Parathyroid adenoma (tissue), 2 donors: ENCODE data around the gene HS3ST5.

Experiments
- H2AFZ ChIP-seq: fragments of 300-600 bp; sonication (generic); one replicate; pipeline ENCODE4 v1.7.0; 2017; ENCODE audit warnings: antibody characterized with exemption, mild to moderate bottlenecking
- H3K27ac ChIP-seq: fragments of 300-600 bp; sonication (generic); one replicate; pipeline ENCODE4 v1.7.0; 2017
- H3K27me3 ChIP-seq: fragments of 300-600 bp; sonication (generic); one replicate; pipeline ENCODE4 v1.7.0; 2017; ENCODE audit warnings: low read length; ENCODE audit not compliant: control insufficient read depth, insufficient read depth
- H3K36me3 ChIP-seq: fragments of 300-600 bp; sonication (generic); one replicate; pipeline ENCODE4 v1.7.0; 2017; ENCODE audit warnings: low read length; ENCODE audit not compliant: control insufficient read depth, insufficient read depth
- H3K4me1 ChIP-seq: fragments of 300-600 bp; sonication (generic); one replicate; pipeline ENCODE4 v1.7.0; 2017; ENCODE audit warnings: control low read depth
- H3K4me2 ChIP-seq: fragments of 300-600 bp; sonication (generic); one replicate; pipeline ENCODE4 v1.7.0; 2017; ENCODE audit warnings: low read length
- H3K4me3 ChIP-seq: fragments of 300-600 bp; sonication (generic); one replicate; pipeline ENCODE4 v1.7.0; 2017; ENCODE audit warnings: low read depth, low read length
- H3K79me2 ChIP-seq: fragments of 300-600 bp; sonication (generic); one replicate; pipeline ENCODE4 v1.7.0; 2017; ENCODE audit warnings: control low read depth
- H3K9ac ChIP-seq: fragments of 300-600 bp; sonication (generic); one replicate; pipeline ENCODE4 v1.7.0; 2017; ENCODE audit warnings: mild to moderate bottlenecking
- H3K9me3 ChIP-seq: fragments of 300-600 bp; sonication (generic); one replicate; pipeline ENCODE4 v1.7.0; 2017; ENCODE audit warnings: low read length; ENCODE audit not compliant: control insufficient read depth
- TF ChIP-seq, protein P1 (sequence below): fragments of 300-600 bp; sonication (generic); IDR thresholded peaks from one replicate; pipeline ENCODE4 v1.7.0; 2017; ENCODE audit warnings: antibody characterized with exemption, mild to moderate bottlenecking
- donor health status: primary hyperparathyroidism.

Gene HS3ST5

DNA sequence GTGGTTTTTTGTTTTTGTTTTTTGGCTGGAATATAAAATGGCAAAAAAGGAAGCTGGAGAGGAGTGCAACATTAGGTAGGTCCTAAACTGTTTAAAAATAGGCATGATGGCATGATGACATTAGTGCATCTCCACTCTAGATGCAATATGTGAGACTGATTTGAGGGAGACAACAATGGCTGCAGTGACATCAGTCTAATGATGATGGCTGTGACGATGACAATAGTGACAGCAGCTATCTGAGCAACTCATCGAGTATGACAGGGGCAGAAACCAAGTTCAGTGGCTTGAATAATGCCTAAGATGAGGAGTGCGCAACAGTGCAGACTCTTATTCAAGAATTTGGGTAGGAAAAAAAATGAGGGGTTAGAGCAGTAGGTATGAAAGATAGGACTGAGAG is 82.0 kb downstream of the HS3ST5 start:
- H3K27me3 ChIP-seq: no peaks in the 10 kb centered on the region
- no peak overlapping the region for H3K27ac ChIP-seq
- H3K9me3 ChIP-seq: no peaks in the 10 kb centered on the region
- H3K4me2 ChIP-seq: no peak overlapping the region
- no peak overlapping the region for H3K9ac ChIP-seq
- H3K4me3 ChIP-seq: no peak overlapping the region
- H3K36me3 ChIP-seq: no peaks in the 10 kb centered on the region
- no peaks in the 10 kb centered on the region for H3K4me1 ChIP-seq
- TF ChIP-seq, protein P1, sequence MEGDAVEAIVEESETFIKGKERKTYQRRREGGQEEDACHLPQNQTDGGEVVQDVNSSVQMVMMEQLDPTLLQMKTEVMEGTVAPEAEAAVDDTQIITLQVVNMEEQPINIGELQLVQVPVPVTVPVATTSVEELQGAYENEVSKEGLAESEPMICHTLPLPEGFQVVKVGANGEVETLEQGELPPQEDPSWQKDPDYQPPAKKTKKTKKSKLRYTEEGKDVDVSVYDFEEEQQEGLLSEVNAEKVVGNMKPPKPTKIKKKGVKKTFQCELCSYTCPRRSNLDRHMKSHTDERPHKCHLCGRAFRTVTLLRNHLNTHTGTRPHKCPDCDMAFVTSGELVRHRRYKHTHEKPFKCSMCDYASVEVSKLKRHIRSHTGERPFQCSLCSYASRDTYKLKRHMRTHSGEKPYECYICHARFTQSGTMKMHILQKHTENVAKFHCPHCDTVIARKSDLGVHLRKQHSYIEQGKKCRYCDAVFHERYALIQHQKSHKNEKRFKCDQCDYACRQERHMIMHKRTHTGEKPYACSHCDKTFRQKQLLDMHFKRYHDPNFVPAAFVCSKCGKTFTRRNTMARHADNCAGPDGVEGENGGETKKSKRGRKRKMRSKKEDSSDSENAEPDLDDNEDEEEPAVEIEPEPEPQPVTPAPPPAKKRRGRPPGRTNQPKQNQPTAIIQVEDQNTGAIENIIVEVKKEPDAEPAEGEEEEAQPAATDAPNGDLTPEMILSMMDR: no peak
- no peak overlapping the region for H2AFZ ChIP-seq
- no peaks in the 10 kb centered on the region for H3K79me2 ChIP-seq

DNA sequence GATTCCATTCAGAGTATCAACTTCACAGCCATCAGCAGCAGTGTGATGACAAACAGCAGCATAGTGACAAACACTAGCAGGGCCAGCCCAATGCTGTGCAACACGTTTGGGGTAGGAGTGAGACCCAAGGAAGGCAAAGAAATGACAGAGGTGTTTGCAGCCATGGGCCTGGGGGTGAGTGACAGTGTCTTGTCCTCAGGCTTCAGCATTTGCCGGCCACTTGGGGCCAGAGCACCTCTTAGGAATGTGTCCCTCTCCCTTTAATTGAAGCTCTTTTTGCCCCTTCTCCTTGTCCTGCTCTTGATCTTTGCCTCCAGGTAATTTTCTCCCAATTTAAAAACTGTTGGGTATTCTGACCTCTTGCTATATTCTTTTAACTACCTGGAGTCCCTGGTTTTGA is 84.4 kb downstream of the HS3ST5 start:
- H3K27me3 ChIP-seq: no peaks in the 10 kb centered on the region
- TF ChIP-seq, protein P1: no peak
- no peak overlapping the region for H2AFZ ChIP-seq
- no peaks in the 10 kb centered on the region for H3K9me3 ChIP-seq
- H3K4me1 ChIP-seq: no peaks in the 10 kb centered on the region
- H3K9ac ChIP-seq: no peak overlapping the region
- no peaks in the 10 kb centered on the region for H3K36me3 ChIP-seq
- no peak overlapping the region for H3K27ac ChIP-seq
- no peak overlapping the region for H3K4me2 ChIP-seq
- H3K79me2 ChIP-seq: no peaks in the 10 kb centered on the region
- no peak overlapping the region for H3K4me3 ChIP-seq

DNA sequence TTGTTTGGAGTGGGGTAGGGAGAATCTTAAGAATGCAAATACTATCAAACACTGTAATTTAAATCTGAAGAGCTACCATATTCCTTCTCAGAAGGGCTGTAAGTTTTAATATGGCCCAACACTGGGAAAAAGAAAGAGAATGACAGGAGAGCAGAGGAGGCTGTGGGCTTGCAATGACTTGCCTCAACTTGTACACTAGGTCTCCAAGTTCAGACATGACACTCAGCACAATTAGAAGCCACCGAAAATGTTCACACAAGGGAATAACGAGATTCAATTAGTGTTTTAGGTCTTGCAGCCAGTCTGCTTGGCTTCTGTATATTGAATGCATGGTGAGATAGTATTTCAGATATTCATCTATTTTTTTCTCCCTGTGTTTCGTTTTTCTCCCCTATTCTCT is 89.4 kb downstream of the HS3ST5 start:
- no peak overlapping the region for H2AFZ ChIP-seq
- H3K79me2 ChIP-seq: no peaks in the 10 kb centered on the region
- H3K36me3 ChIP-seq: no peaks in the 10 kb centered on the region
- TF ChIP-seq, protein P1: no peak
- H3K4me2 ChIP-seq: no peak overlapping the region
- no peak overlapping the region for H3K27ac ChIP-seq
- H3K27me3 ChIP-seq: no peaks in the 10 kb centered on the region
- no peak overlapping the region for H3K4me3 ChIP-seq
- no peaks in the 10 kb centered on the region for H3K4me1 ChIP-seq
- H3K9ac ChIP-seq: no peak overlapping the region
- H3K9me3 ChIP-seq: no peaks in the 10 kb centered on the region

DNA sequence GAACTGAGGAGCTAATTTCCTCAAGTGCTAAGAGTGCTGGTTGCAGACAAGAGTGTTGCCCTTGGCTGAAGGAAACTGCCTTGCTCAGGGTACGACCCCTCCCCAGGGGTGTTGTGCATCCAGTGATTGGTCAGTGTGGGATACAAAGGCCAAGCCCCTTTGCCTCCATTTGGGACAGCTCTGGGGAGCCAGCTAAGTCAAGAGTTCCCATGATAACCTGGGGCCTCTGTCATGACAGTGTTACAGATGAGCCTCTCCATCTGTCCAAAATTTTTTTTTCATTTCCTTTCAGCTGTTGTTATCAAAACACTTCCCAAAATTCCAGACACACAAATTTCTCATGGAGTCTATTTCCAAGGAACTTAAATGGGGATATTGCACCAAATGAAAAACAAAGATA is 93.3 kb downstream of the HS3ST5 start:
- Histone ChIP-seq H2AFZ (no peak overlapping the region), H3K4me1 (no peaks in the 10 kb centered on the region), H3K27me3 (no peaks in the 10 kb centered on the region), H3K9me3 (no peaks in the 10 kb centered on the region), H3K36me3 (no peaks in the 10 kb centered on the region), H3K4me3 (no peak overlapping the region), H3K27ac (no peak overlapping the region), H3K79me2 (no peaks in the 10 kb centered on the region), H3K4me2 (no peak overlapping the region), H3K9ac (no peak overlapping the region)
- TF ChIP-seq, protein P1: no peak

DNA sequence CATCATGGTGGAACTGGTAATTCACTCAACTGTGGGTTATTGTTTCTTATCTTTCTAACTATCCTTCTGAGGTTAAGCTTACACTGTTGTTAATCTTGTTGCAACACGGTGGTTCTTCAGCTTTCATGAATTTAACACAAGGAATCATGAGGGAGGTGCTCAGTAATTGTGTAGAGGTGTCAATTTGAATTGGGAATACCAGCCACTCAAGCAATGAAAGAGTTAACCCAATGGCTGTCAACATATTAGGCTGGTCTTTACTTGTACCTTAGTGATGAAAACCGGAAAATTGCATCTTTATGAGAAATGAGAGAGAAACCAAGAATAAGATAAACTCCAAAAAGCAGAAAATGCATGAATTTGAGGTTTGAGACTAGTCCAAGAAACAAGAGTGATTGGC is 95.7 kb downstream of the HS3ST5 start:
- Histone ChIP-seq H3K4me1 (no peaks in the 10 kb centered on the region), H3K4me2 (no peak overlapping the region)

More for the DNA sequence above, 95.7 kb downstream of the HS3ST5 start:
- Histone ChIP-seq H2AFZ (no peak overlapping the region), H3K27me3 (no peaks in the 10 kb centered on the region), H3K4me3 (no peak overlapping the region), H3K36me3 (no peaks in the 10 kb centered on the region), H3K9me3 (no peaks in the 10 kb centered on the region), H3K79me2 (no peaks in the 10 kb centered on the region), H3K27ac (no peak overlapping the region), H3K9ac (no peak overlapping the region)
- TF ChIP-seq, protein P1: no peak
